ENCODE data around the gene CCDC195.

The CCDC195 gene

GRCh38 chr2:224691563-224691962 is 24.6 kb downstream of the CCDC195 start:
- TF ChIP-seq CTCF (IDR thresholded peaks at IDR 0.05; ENCODE audit: insufficient read depth, low read depth, low read length, missing control alignments), result no peak
- H3K4me3 ChIP-seq (ENCODE audit: low read depth, low read length), result no peak overlapping the region

GRCh38 chr2:224690868-224691267 is 25.3 kb downstream of the CCDC195 start:
- no peak for DNase-seq (ENCODE audit: low read depth)
- H3K4me3 ChIP-seq (ENCODE audit: low read depth, low read length), result no peak overlapping the region
- no peak for TF ChIP-seq CTCF (IDR thresholded peaks at IDR 0.05; ENCODE audit: insufficient read depth, low read depth, low read length, missing control alignments)

More at GRCh38 chr2:224691563-224691962, 24.6 kb downstream of the CCDC195 start:
- no peak for DNase-seq (ENCODE audit: low read depth)

GRCh38 chr2:224689539-224689938 is 26.6 kb downstream of the CCDC195 start:
- no peak for DNase-seq (ENCODE audit: low read depth)
- no peak for TF ChIP-seq CTCF (IDR thresholded peaks at IDR 0.05; ENCODE audit: insufficient read depth, low read depth, low read length, missing control alignments)
- no peak overlapping the region for H3K4me3 ChIP-seq (ENCODE audit: low read depth, low read length)

GRCh38 chr2:224688997-224689396 is 27.2 kb downstream of the CCDC195 start:
- no peak for TF ChIP-seq CTCF (IDR thresholded peaks at IDR 0.05; ENCODE audit: insufficient read depth, low read depth, low read length, missing control alignments)
- no peak for DNase-seq (ENCODE audit: low read depth)
- no peak overlapping the region for H3K4me3 ChIP-seq (ENCODE audit: low read depth, low read length)

GRCh38 chr2:224687156-224687555 is 29.0 kb downstream of the CCDC195 start:
- no peak for TF ChIP-seq CTCF (IDR thresholded peaks at IDR 0.05; ENCODE audit: insufficient read depth, low read depth, low read length, missing control alignments)
- H3K4me3 ChIP-seq (ENCODE audit: low read depth, low read length), result no peak overlapping the region
- no peak for DNase-seq (ENCODE audit: low read depth)

- no peak for TF ChIP-seq CTCF (IDR thresholded peaks at IDR 0.05; ENCODE audit: insufficient read depth, low read depth, low read length, missing control alignments)
- DNase-seq (ENCODE audit: low read depth), result no peak
- no peak overlapping the region for H3K4me3 ChIP-seq (ENCODE audit: low read depth, low read length)
Measured at GRCh38 chr2:224685121-224685520, 31.0 kb downstream of the CCDC195 start.

GRCh38 chr2:224682134-224682533 is 34.0 kb downstream of the CCDC195 start:
- H3K4me3 ChIP-seq (ENCODE audit: low read depth, low read length), result no peak overlapping the region
- no peak for DNase-seq (ENCODE audit: low read depth)
- TF ChIP-seq CTCF (IDR thresholded peaks at IDR 0.05; ENCODE audit: insufficient read depth, low read depth, low read length, missing control alignments), result no peak
